Anterior cingulate cortex (tissue), 58 donors: Measurements from ENCODE around the gene UGT2B17.
"Not testable (repeated sequence)": the region's sequence is repeated elsewhere in the genome, so short reads cannot be mapped to it uniquely, and the experiment has no call there.

Experiments used
- DNase-seq, 58 donors: peaks; one replicate each; lab custom pipeline; 2025; lab: John Stamatoyannopoulos, UW

UGT2B17 gene

DNA sequence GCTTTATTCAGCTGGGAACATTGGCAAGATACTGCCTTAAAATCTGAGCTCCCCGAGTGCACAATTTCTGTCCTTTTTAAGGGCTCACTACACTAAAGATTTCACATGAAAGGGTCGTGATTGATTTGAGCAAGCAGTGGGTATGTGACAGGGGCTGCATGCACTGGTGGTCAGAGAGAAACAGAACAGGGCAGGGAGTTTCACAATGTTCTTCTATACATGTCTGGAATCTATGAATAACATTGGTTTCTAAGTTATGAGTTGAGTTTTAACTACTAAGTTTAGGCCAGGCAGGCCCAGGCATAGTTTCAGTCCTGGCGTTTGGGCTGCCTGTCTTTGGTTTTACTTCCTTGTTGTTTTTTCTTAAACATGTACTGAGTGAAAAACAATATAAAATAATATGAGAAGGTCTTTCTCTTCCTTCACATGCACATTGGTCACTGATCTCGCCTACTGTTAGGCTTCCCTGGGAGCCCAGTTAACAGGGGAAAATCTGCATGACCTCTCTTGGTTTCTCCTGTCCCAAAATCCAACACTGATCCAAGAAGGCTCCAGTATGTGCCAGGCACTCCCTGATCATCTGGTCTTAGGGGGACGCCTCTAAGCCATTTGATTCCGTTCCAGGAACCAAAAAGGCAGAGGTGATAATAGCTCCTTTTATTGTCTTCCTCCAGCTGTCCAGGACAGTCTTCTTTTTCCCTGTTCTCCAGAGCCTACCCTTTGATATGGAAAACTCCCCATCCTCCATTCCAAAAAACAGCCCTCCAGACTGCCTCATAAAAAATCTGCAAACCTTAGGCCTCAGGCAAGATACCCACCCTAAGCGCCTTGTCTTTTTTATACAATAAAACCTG lies at the start of gene UGT2B17:
Gene UGT2B17, minus strand, starts transcription at position 51 of the 854 bp plus-strand sequence. CDS start 7,838 bp downstream, outside the sequence.
- no peak for DNase-seq

DNA sequence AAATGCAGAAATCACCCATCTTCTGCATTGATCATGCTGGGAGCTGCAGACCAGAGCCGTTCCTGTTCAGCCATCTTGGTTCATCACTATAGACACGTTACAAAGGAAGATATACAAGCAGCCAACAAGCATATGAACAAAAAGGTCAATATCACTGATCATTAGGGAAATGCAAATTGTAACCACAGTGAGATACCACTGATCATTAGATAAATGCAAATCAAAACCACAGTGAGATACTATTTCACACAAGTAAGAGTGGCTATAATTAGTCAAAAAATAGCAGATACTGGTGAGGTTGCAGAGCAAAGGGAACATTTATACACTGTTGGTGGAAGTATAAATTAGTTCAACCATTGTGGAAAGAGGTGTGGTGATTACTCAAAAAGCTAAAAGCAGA lies 46.6 kb upstream of the UGT2B17 start:
- not testable (repeated sequence) for DNase-seq

DNA sequence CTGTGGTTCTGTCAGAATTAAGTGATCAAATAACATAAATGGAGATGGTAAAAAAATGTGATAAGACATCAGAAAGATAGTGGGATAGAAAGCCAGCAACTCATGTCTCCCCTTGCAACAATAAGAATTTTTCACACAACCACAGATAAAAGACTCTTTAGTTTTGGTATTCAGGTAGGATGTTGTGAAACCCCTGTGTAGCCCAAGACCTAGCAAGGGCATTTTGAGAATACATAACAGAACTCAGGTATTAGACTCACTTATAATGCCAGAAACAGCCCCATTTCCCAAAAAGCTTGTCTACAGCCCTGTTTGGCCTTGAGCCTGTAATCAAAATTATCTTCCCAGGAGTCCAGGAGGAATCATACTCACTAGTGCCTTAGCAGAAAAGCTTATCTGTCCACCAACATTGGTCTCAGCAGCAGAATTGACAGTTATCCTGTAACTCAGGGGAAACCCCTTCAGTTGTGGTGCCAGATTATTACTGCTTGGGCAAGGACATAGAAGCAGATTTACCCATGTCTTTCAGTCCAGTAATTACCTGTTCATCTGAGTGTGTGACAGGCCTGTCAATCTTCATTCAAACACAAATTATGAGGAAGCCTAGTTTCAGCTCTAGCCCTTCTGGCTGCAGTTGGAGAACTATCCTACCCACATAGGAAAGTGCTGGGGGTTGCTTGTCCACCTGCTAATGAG lies 41.0 kb upstream of the UGT2B17 start:
- DNase-seq: no peak

DNA sequence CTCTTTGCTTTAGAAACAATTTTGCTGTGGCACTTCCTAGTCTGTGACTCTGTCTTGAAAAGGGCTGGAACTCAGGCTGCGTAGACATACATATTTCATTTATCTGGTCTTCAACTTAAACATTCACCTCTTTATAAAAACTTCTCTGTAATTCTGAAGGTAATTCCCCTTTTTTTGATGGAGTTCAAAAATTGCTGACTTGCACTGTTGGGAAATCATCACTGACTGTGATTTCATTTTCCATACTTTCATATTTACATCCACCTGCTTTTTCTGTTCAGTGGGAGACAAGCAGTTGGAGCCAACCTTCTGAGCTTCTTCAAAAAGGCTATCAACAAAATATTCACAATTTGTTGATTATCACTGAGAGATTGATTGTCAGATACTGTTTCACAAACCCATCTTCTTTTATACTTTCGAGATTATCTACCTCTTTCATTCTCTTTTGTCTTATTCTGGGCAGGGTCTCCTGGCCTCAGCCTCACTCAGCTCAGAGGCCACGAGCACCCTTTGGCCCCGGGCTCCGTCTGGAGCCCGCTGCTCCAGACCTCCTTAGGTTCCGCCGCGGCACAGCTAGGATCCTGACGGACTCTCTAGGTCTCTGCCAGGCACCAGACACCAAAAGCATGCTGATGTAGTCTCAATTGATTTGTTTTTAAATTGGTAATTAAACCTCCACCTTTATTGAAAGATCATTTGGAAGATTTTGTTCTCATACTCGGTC lies 39.7 kb upstream of the UGT2B17 start:
- DNase-seq: no peak

DNA sequence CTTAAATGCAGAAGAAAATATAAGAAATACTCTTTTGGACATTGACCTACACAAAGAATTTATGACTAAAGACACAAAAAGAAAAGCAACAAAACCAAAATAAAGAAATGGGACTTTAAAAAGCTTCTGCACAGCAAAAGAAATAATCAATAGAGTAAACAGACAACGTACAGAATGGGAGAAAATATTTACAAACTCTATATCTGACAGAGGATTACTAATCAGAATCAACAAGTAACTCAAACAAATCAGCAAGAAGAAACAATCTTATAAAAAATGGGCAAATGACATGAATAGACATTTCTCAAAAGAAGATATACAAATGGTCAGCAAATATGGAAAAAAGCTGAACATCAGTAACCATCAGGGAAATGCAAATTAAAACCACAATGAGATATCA lies 37.6 kb upstream of the UGT2B17 start:
- no peak for DNase-seq

GRCh38 chr4:68606240-68606639 lies 30.1 kb upstream of the UGT2B17 start:
- DNase-seq: no peak

GRCh38 chr4:68599150-68599549 lies 23.0 kb upstream of the UGT2B17 start:
- no peak for DNase-seq

DNA sequence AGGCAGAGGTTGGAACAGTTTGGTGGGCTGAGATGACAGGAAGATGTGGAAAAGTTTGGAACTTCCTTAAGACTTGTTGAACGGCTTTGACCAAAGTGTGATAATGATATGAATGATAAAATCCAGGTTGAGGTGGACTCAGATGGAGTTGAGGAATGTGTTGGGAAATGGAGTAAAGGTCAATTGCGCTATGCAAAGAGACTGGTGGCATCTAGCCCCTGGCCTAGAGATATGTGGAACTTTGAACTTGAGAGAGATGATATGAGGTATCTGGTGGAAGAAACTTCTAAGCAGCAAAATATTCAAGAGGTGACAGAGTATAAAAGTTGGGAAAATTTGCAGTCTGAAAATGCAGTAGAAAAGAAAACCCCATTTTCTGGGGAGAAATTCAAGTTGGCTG lies 21.4 kb upstream of the UGT2B17 start:
- DNase-seq: no peak

- DNase-seq: no peak
Observed at GRCh38 chr4:68594678-68595077, 18.6 kb upstream of the UGT2B17 start.

DNA sequence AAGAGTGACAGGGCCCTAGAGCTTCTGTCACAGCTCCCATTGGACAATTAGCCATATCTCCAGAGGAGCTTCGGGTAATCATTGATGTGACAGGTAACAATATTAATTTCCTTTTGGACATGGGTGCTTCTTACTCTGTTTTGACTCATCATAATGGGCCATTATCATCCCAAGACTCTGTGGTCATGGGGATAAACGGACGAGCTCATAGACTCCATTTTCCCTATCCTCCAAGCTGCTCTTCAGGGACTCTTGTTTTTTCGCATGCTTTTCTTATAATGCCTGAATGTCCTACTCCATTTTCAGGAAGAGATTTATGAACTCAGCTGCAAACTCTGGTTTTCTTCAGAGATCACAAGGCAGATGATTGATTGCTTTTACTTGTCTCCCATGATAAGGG lies 17.0 kb upstream of the UGT2B17 start:
- DNase-seq: no peak

- DNase-seq: no peak
Observed at GRCh38 chr4:68592673-68593072, 16.6 kb upstream of the UGT2B17 start.

DNA sequence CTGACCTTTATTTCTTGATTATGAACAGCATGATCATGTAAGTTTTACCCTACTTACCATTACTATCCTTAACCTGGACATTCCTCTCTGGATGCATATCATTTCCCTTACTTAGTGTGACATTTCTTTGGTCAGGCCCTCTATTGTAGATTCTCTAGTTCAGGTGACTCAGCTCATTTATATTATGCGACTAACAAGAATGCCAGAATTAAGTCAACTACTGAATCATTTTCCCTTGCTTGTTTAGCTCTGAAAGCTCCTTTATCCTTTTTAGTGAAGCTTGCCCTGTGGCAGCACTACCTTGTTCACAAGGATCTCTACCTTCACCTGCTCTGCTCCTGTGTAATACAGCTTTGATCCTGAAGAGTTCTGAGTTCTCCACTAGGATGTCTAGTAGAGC lies 15.1 kb upstream of the UGT2B17 start:
- DNase-seq: no peak

GRCh38 chr4:68589790-68590189 lies 13.7 kb upstream of the UGT2B17 start:
- DNase-seq: no peak

DNA sequence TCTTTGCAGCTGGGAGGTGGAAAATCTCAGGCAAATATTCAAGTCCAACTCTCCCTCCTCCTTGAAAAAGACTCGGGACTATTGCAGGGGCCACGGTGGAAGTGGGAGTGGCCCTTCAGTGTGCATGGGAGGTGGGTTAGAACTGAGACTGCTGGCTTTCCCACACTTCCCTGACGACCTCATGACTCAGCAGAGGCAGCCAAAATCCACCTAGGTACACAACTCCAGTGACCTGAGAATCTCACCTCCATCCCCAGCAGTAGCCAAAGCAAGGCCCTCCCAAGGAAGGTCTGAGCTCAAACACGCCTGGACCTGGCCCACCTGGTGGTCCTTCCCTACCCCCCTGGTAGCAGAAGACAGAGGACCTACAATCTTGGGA lies 6.2 kb upstream of the UGT2B17 start:
- no peak for DNase-seq

GRCh38 chr4:68581383-68582338 lies 5.5 kb upstream of the UGT2B17 start:
- DNase-seq: no peak

GRCh38 chr4:68577590-68577989 lies 1.5 kb upstream of the UGT2B17 start:
- no peak for DNase-seq

DNA sequence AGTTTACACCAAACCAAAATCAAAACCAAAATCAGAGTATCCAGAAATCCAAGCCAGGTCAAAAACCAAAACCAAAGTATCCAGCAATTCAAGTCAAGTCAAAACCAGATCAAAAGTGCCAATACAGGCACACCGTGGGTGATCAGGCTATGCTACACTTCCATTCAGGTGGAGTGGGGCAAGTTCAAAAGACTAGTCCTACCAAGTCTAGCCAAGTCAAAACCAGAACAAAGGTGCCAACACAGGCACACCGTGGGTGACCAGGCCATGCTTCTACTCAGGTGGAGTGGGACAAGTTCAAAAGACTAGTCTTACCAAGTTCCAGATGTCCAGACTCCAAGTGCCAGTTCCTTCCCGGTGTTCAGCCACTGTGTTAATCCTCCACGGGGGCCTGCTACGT lies 486 bp downstream of the UGT2B17 start:
- not testable (repeated sequence) for DNase-seq

- no peak for DNase-seq
Observed at GRCh38 chr4:68575081-68575480, 1.0 kb downstream of the UGT2B17 start.

GRCh38 chr4:68572653-68573170 lies 3.4 kb downstream of the UGT2B17 start:
- no peak for DNase-seq

DNA sequence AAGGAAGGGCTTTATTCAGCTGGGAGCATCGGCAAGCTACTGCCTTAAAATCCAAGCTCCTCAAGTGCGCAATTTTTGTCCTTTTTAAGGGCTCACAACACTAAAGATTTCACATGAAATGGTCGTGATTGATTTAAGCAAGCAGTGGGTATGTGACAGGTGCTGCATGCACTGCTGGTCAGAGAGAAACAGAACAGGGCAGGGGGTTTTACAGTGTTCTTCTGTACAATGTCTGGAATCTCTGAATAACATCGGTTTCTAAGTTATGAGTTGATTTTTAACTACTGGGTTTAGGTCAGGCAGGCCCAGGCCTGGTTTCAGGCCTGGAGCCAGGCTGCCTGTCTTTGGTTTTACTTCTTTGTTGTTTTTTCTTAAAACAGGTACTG lies 6.0 kb downstream of the UGT2B17 start:
- DNase-seq: no peak
